Hepatocyte (in vitro differentiated cells): Measurements from ENCODE around the gene HOXD4. TPM values are rescaled to one million over a fixed set of nuclear protein-coding genes. Genes with fewer than 3 reads are reported as not detected.

ENCODE experiments used
- DNase-seq: peaks from one replicate; pipeline ENCODE4 v3.0.0-alpha.2; 2016; ENCODE audit warnings: low spot score
- H2AFZ ChIP-seq: fragments of 200-600 bp; sonication (generic); 2 replicates; pipeline ENCODE4 v1.6.0; 2016; ENCODE audit warnings: antibody characterized with exemption, mild to moderate bottlenecking
- H3K27ac ChIP-seq: fragments of 200-600 bp; sonication (generic); 2 replicates; pipeline ENCODE4 v1.5.1; 2016; ENCODE audit warnings: mild to moderate bottlenecking
- H3K27me3 ChIP-seq: fragments of 200-600 bp; sonication (generic); 2 replicates; pipeline ENCODE4 v1.6.1; 2016
- H3K36me3 ChIP-seq: fragments of 200-600 bp; sonication (generic); replicated peaks from 2 replicates; pipeline ENCODE4 v1.5.1; 2016; ENCODE audit warnings: low read depth; ENCODE audit not compliant: insufficient read depth
- H3K4me1 ChIP-seq: fragments of 200-600 bp; sonication (generic); 2 replicates; pipeline ENCODE4 v1.5.1; 2016; ENCODE audit warnings: mild to moderate bottlenecking, moderate library complexity; ENCODE audit not compliant: insufficient read depth
- H3K4me2 ChIP-seq: fragments of 200-600 bp; sonication (generic); 2 replicates; pipeline ENCODE4 v1.6.0; 2016
- H3K4me3 ChIP-seq: fragments of 200-600 bp; sonication (generic); 2 replicates; pipeline ENCODE4 v1.5.1; 2016; ENCODE audit warnings: mild to moderate bottlenecking
- H3K79me2 ChIP-seq: fragments of 200-600 bp; sonication (generic); 2 replicates; pipeline ENCODE4 v1.6.0; 2017; ENCODE audit warnings: mild to moderate bottlenecking
- H3K9me2 ChIP-seq: fragments of 200-600 bp; sonication (generic); replicated peaks from 2 replicates; pipeline ENCODE4 v1.6.0; 2017; ENCODE audit warnings: mild to moderate bottlenecking; ENCODE audit not compliant: insufficient read depth
- H3K9me3 ChIP-seq: fragments of 200-600 bp; sonication (generic); 2 replicates; pipeline ENCODE4 v1.5.1; 2016; ENCODE audit warnings: low read depth, mild to moderate bottlenecking
- H4K20me1 ChIP-seq: fragments of 200-600 bp; sonication (generic); 2 replicates; pipeline ENCODE4 v1.6.0; 2016; ENCODE audit warnings: mild to moderate bottlenecking; ENCODE audit not compliant: insufficient read depth, poor library complexity, severe bottlenecking
- EZH2 ChIP-seq: fragments of 200-600 bp; sonication (generic); IDR thresholded peaks from 2 replicates; pipeline ENCODE4 v1.6.1; 2016; ENCODE audit warnings: antibody characterized with exemption, mild to moderate bottlenecking, borderline replicate concordance
- EZH2phosphoT487 ChIP-seq: fragments of 200-600 bp; sonication (generic); IDR thresholded peaks from one replicate; pipeline ENCODE4 v1.6.1; 2018; ENCODE audit warnings: antibody characterized with exemption, mild to moderate bottlenecking, low read depth, moderate library complexity; ENCODE audit not compliant: unreplicated experiment, severe bottlenecking
- WGBS: methylation state at CpG from one replicate; pipeline ENCODE4 v1.1.6; 2016; ENCODE audit warnings: low lambda C conversion rate; ENCODE audit errors: missing lambda C conversion rate; 5-methylcytosine and 5-hydroxymethylcytosine counted together
- polyA plus RNA-seq: library from polyadenylated mRNA; unstranded; fragments of >200 nt; fragmentation: Nextera tagmentation; extraction: Ambion mirVana; gene quantifications from 2 replicates; pipeline ENCODE4 v1.2.1, GENCODE V29; 2016
- total RNA-seq: library from RNA; depleted of rRNA; stranded (reverse); fragments of >200 nt; gene quantifications from 2 replicates; pipeline ENCODE4 v1.2.3, GENCODE V29; 2014
- TF ChIP-seq, protein P1 (sequence below): fragments of 200-600 bp; sonication (generic); IDR thresholded peaks from 2 replicates; pipeline ENCODE4 v1.5.1; 2016; ENCODE audit warnings: antibody characterized with exemption, mild to moderate bottlenecking; ENCODE audit not compliant: poor library complexity

HOXD4 gene
- total and polyA plus RNA-seq, 2 experiments from 2014 or later: 0.70 TPM; not detected in 1

DNA sequence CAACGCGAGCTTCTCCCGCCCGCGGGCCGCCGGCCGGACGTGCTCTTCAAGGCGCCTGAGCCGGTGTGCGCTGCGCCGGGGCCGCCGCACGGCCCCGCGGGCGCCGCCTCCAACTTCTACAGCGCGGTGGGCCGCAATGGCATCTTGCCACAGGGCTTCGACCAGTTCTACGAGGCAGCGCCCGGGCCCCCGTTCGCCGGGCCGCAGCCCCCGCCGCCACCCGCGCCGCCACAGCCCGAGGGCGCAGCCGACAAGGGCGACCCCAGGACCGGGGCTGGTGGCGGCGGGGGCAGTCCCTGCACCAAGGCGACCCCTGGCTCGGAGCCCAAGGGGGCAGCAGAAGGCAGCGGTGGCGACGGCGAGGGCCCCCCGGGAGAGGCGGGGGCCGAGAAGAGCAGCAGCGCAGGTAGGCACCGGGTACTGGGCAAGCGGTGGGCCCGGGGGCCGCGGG is 43.6 kb upstream of the HOXD4 start:
- H3K36me3 ChIP-seq: no peaks in the 10 kb centered on the region
- H3K4me1 ChIP-seq: no peaks in the 10 kb centered on the region
- no peaks in the 10 kb centered on the region for H3K9me2 ChIP-seq
- H3K27me3 ChIP-seq: peaks cover 94% of the 10 kb centered on the region
- H3K27ac ChIP-seq: peak overlapping the region; percentile 65
- peaks cover 24% of the 10 kb centered on the region for H4K20me1 ChIP-seq
- TF ChIP-seq EZH2phosphoT487 (no peak), EZH2 (no peak)
- TF ChIP-seq, protein P1, sequence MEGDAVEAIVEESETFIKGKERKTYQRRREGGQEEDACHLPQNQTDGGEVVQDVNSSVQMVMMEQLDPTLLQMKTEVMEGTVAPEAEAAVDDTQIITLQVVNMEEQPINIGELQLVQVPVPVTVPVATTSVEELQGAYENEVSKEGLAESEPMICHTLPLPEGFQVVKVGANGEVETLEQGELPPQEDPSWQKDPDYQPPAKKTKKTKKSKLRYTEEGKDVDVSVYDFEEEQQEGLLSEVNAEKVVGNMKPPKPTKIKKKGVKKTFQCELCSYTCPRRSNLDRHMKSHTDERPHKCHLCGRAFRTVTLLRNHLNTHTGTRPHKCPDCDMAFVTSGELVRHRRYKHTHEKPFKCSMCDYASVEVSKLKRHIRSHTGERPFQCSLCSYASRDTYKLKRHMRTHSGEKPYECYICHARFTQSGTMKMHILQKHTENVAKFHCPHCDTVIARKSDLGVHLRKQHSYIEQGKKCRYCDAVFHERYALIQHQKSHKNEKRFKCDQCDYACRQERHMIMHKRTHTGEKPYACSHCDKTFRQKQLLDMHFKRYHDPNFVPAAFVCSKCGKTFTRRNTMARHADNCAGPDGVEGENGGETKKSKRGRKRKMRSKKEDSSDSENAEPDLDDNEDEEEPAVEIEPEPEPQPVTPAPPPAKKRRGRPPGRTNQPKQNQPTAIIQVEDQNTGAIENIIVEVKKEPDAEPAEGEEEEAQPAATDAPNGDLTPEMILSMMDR: no peak
- H3K9me3 ChIP-seq: no peaks in the 10 kb centered on the region
- peak overlapping the region; percentile 29 for H3K4me3 ChIP-seq
- 4% methylated on average over 22 of the region's 59 CpGs for WGBS
- DNase-seq: no peak
- peak overlapping the region; percentile 73 for H3K4me2 ChIP-seq
- H3K79me2 ChIP-seq: peaks cover 48% of the 10 kb centered on the region
- H2AFZ ChIP-seq: no peak overlapping the region

DNA sequence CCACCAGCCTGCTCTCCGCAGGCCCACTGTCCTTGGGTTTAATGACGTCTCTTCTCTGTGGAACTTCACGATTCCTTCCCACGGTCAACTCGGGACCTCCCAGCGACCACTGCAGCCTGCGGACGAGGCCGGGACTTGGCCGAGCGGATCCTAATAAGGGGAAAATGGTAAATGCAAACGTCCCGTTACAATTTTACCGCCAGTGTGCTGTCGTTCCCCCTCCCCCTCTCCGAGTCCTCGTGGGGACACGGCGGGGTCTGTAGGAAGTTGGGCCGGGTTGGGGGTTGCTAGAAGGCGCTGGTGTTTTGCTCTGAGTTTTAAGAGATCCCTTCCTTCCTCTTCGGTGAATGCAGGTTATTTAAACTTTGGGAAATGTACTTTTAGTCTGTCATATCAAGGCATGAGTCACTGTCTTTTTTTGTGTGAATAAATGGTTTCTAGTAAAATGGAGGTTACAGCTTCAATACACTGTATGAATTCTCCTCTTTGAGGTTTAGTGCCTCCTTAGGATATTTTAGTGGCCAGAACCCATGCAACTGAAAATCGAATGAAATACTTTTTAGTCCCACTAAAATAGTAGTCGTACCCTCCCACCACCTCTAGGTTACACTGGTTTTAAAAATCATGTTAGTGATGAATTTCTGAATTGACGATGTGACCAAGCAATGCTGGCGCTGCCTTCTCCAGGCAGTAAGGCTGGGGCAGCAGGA is 42.0 kb upstream of the HOXD4 start:
- no peak for DNase-seq
- Histone ChIP-seq H3K4me3 (peak overlapping the region; percentile 29), H4K20me1 (peaks cover 40% of the 10 kb centered on the region), H3K4me1 (no peaks in the 10 kb centered on the region), H3K36me3 (no peaks in the 10 kb centered on the region), H3K27me3 (peaks cover 94% of the 10 kb centered on the region), H3K27ac (peak overlapping the region; percentile 31), H2AFZ (no peak overlapping the region), H3K9me2 (no peaks in the 10 kb centered on the region), H3K4me2 (peak overlapping the region; percentile 73), H3K79me2 (peaks cover 58% of the 10 kb centered on the region), H3K9me3 (peaks cover 3% of the 10 kb centered on the region)
- WGBS: 12% methylated on average over 26 of the region's 26 CpGs
- TF ChIP-seq, protein P1: no peak
- TF ChIP-seq EZH2 (peak; percentile 86), EZH2phosphoT487 (peak; percentile 53)

DNA sequence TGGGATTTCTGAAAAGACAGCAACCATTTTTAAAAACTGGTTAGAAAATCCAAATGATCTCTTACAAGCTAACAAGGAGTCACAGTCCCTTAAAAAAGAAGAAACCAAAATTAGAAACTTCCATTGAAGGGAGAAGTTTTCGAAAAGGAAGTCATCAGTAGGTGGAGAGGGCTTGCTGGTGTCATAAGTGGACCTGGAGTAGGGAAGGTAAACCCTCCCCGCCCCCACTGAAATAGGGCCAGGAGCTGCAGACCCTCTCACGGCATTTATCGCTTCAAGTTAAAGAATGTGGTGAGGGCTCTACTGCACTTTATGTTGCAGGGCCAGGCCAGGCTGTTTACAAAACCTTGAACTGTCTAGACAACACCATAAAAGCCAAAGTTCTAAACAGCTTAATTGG is 41.4 kb upstream of the HOXD4 start:
- DNase-seq: no peak
- no peaks in the 10 kb centered on the region for H3K36me3 ChIP-seq
- H2AFZ ChIP-seq: no peak overlapping the region
- peaks cover 64% of the 10 kb centered on the region for H3K79me2 ChIP-seq
- H4K20me1 ChIP-seq: peaks cover 46% of the 10 kb centered on the region
- H3K9me3 ChIP-seq: peaks cover 3% of the 10 kb centered on the region
- H3K4me3 ChIP-seq: no peak overlapping the region
- H3K4me1 ChIP-seq: no peaks in the 10 kb centered on the region
- no peak overlapping the region for H3K27ac ChIP-seq
- H3K27me3 ChIP-seq: peaks cover 94% of the 10 kb centered on the region
- TF ChIP-seq EZH2 (no peak), EZH2phosphoT487 (no peak)
- TF ChIP-seq, protein P1: no peak
- H3K9me2 ChIP-seq: no peaks in the 10 kb centered on the region
- 36% methylated on average over 4 of the region's 4 CpGs for WGBS
- peak overlapping the region; percentile 73 for H3K4me2 ChIP-seq
